Pancreas (tissue), 10 donors: ENCODE results near the gene TBC1D5. TPM values are rescaled to one million over a fixed set of nuclear protein-coding genes. Genes with fewer than 3 reads are reported as not detected.
A peak's percentile ranks its signal among the peaks of the same experiment; 100 is the strongest.
"Not testable (repeated sequence)": the region's sequence is repeated elsewhere in the genome, so short reads cannot be mapped to it uniquely, and the experiment has no call there.

ENCODE experiments used
- ATAC-seq, 4 donors: fragments of 200-7000 bp; cut with Tn5 transposase; one replicate each; pipeline versions ENCODE4 v1.8.0 to v1.9.1; 2020; ENCODE audit warnings: mild to moderate bottlenecking in 4 of 4, moderate library complexity in 4 of 4
- DNase-seq, 6 donors: peaks; one replicate each; pipeline ENCODE4 v3.0.0-alpha.2; 2020
- FAIRE-seq: peaks from 2 replicates; lab custom pipeline; 2012; peaks lifted over from hg19 to GRCh38; lab: Jason Lieb, UNC
- H3K27ac ChIP-seq, 4 donors: fragments of 200-600 bp; sonication (generic); 1 replicate in 3 of 4; 2 replicates in 1 of 4; pipeline versions ENCODE4 v1.5.0 to v1.8.0; 2020
- H3K27me3 ChIP-seq, 4 donors: fragments of 200-600 bp; one replicate each; pipeline ENCODE4 v1.8.0; 2021
- H3K36me3 ChIP-seq, 3 donors: fragments of 200-600 bp; sonication (generic) in 1 of 3; one replicate each; pipeline versions ENCODE4 v1.5.0 to v1.8.0; 2020 to 2021
- H3K4me1 ChIP-seq, 3 donors: fragments of 200-600 bp; one replicate each; pipeline ENCODE4 v1.8.0; 2021
- H3K4me3 ChIP-seq, 4 donors: fragments of 200-600 bp; sonication (generic) in 2 of 4; one replicate each; pipeline versions ENCODE4 v1.5.0 to v1.8.0; 2020 to 2021
- H3K9me3 ChIP-seq, 4 donors: fragments of 200-600 bp; one replicate each; pipeline ENCODE4 v1.8.0; 2021
- WGBS, 2 donors: extraction: QIAGEN DNeasy Blood & Tissue Kit; methylation state at CpG; one replicate each; pipeline ENCODE4 v1.1.7; 2013; 5-methylcytosine and 5-hydroxymethylcytosine counted together
- intact Hi-C, 3 donors: fragments of 100-400 bp; cut with DNase I; formaldehyde crosslinking; loops; one replicate each; pipeline versions ENCODE4 v1.11.1 to v1.14.2; 2022
- polyA plus RNA-seq, 2 donors: library from polyadenylated mRNA; stranded (reverse); fragments of 200-250 nt; gene quantifications; one replicate each; pipeline ENCODE4 v1.2.3, GENCODE V29; 2013
- total RNA-seq, 6 donors: library from RNA; stranded (reverse); fragmentation: NEBNext Ultra II Directional in 4 of 6; extraction: Animal tissue kit (Norgen Biotek cat#: 25700) in 4 of 6; gene quantifications; one replicate each; pipeline versions ENCODE4 v1.2.1 to v1.2.4, GENCODE V29; 2021 to 2023
- TF ChIP-seq, protein P1 (sequence below), 4 donors: fragments of 200-600 bp; sonication (generic) in 3 of 4; IDR thresholded peaks; one replicate each; pipeline versions ENCODE4 v1.5.0 to v1.8.0; 2021; ENCODE audit warnings: antibody characterized with exemption in 4 of 4
- donor health status: healthy with polysubstance abuse.
- donor health status: DM: no; HTN: no; CAD: no; lungs with moderate emphysema.
- donor health status: DM: no; HTN: no; CAD: no.
- donor health status: control.
- donor health status: control.
- donor health status: Bipolar disorder and iron deficiency.
- donor health status: DM: yes; HTN: yes; CAD: no.
- donor health status: DM: no; HTN: no; CAD: no.
- donor health status: DM: no; HTN: no; CAD: no.
- donor health status: DM: yes; HTN: yes; CAD: no.

Gene TBC1D5
- total and polyA plus RNA-seq, 8 donors, result 6.5 to 39.2 (median 19.9) TPM

DNA sequence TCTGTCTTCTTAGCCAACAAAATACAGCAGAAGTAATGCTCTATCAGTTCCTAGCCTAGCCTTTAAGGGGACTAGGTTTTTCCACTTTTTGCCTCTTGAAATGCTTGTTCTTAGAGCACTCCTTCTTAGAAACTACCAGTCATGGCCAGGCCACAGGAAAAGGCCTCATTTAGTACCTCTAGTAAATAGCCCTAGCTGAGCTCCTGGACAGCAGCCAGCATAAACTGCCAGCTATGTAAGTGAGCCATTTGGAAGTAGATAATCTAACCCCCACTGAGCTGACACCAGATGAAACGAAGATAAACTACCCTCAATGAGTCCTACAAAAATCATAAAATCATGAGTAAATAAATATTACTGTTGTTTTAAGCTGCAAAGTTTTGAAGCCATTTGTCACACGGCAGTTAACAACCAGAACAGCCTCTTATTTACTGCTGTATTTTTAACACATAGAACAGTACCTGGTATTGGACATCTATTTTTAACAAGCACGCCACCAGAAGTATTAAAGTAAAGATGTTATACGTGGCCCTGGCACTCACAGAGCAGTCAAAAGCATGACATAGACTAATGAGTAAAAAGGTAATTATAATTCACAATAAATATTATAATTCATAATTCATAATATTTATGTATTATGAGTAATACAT, 12.0 kb downstream of the TBC1D5 start:
- TF ChIP-seq, protein P1, sequence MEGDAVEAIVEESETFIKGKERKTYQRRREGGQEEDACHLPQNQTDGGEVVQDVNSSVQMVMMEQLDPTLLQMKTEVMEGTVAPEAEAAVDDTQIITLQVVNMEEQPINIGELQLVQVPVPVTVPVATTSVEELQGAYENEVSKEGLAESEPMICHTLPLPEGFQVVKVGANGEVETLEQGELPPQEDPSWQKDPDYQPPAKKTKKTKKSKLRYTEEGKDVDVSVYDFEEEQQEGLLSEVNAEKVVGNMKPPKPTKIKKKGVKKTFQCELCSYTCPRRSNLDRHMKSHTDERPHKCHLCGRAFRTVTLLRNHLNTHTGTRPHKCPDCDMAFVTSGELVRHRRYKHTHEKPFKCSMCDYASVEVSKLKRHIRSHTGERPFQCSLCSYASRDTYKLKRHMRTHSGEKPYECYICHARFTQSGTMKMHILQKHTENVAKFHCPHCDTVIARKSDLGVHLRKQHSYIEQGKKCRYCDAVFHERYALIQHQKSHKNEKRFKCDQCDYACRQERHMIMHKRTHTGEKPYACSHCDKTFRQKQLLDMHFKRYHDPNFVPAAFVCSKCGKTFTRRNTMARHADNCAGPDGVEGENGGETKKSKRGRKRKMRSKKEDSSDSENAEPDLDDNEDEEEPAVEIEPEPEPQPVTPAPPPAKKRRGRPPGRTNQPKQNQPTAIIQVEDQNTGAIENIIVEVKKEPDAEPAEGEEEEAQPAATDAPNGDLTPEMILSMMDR (IDR thresholded peaks at IDR 0.05), result no peak
- no peak for FAIRE-seq
- intact Hi-C loops, result no loop called here
- no peaks in the 10 kb centered on the region for H3K9me3 ChIP-seq
- WGBS, 2 donors, result 78 to 79% methylated on average over 4 of the region's 4 CpGs
- peaks cover 0 to 4% (median 0%) of the 10 kb centered on the region in 3 donors for H3K4me1 ChIP-seq
- no peaks in the 10 kb centered on the region for H3K36me3 ChIP-seq
- no peaks in the 10 kb centered on the region for H3K27me3 ChIP-seq
- H3K27ac ChIP-seq, result no peak overlapping the region
- peak in 1 of 4 donors; percentile 31 for ATAC-seq
- DNase-seq, result no peak
- no peak overlapping the region for H3K4me3 ChIP-seq

DNA sequence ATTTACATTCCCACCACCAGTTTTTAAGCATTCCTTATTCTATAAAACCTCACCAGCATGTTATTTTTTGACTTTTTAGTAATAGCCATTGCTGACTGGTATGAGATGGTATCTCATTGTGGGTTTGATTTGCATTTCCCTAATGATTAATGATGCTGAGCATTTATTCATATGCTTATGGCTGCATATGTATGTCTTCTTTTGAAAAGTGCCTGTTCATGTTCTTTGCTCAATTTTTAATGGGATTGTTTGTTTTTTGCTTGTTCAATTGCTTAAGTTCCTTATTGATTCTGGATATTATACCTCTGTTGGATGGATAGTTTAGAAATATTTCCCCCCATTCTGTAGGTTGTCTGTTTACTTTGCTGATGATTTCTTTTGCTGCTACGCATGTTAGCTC, 16.1 kb downstream of the TBC1D5 start:
- TF ChIP-seq, protein P1 (IDR thresholded peaks at IDR 0.05), result no peak
- Histone ChIP-seq H3K27ac (no peak overlapping the region), H3K4me3 (no peak overlapping the region), H3K4me1 (no peaks in the 10 kb centered on the region), H3K27me3 (no peaks in the 10 kb centered on the region), H3K36me3 (no peaks in the 10 kb centered on the region), H3K9me3 (no peaks in the 10 kb centered on the region)
- DNase-seq, result no peak
- FAIRE-seq, result no peak
- WGBS, 2 donors, result 97 to 100% methylated on average over 1 of the region's 1 CpG
- intact Hi-C loops, result no loop called here
- no peak for ATAC-seq

DNA sequence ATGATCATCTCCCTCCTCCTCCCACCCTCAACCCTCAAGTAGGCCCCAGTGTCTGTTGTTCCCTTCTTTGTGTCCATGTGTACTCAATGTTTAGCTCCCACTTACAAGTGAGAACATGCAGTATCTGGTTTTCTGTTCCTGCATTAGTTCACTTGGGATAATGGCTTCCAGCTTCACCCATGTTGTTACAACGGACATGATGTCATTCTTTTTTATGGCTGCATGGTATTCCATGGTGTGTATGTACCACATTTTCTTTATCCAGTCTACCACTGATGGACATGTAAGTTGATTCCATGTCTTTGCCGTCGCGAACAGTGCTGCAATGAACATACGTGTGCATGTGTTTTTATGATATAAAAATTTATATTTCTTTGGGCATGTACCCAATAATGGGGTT, 16.6 kb downstream of the TBC1D5 start:
- ATAC-seq, FAIRE-seq, H3K27ac ChIP-seq, H3K9me3 ChIP-seq, H3K4me3 ChIP-seq, H3K4me1 ChIP-seq, H3K36me3 ChIP-seq, H3K27me3 ChIP-seq, DNase-seq, intact Hi-C loops: not testable (repeated sequence)
- WGBS, 2 donors, result 97 to 98% methylated on average over 5 of the region's 5 CpGs

DNA sequence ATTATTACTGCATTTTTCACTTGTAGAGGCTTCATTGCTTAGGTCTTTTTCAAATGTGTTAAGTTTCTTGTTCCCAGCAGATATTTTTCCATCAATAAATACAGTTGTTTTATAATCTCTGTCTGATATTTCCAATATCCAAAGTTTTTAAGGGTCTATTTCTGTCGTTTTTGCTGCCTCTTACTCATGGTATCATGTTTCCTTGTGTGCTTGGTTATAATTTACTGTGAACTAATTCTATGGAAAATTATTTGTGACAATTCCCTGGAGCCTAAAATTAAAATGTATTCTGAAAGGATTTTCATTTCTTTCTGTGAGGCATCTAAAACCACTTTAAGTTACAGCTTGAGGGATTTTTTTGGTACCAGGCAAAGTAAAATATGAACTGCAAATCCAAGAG, 17.5 kb downstream of the TBC1D5 start:
- WGBS, 2 donors, result 85 to 86% methylated on average over 1 of the region's 1 CpG
- FAIRE-seq (no peak), ATAC-seq (no peak), DNase-seq (no peak)
- H3K27ac ChIP-seq, result no peak overlapping the region
- intact Hi-C loops, result no loop called here
- H3K27me3 ChIP-seq, result no peaks in the 10 kb centered on the region
- H3K36me3 ChIP-seq, result no peaks in the 10 kb centered on the region
- H3K4me3 ChIP-seq, result no peak overlapping the region
- TF ChIP-seq, protein P1 (IDR thresholded peaks at IDR 0.05), result no peak
- H3K4me1 ChIP-seq, result no peaks in the 10 kb centered on the region
- H3K9me3 ChIP-seq, result no peaks in the 10 kb centered on the region

DNA sequence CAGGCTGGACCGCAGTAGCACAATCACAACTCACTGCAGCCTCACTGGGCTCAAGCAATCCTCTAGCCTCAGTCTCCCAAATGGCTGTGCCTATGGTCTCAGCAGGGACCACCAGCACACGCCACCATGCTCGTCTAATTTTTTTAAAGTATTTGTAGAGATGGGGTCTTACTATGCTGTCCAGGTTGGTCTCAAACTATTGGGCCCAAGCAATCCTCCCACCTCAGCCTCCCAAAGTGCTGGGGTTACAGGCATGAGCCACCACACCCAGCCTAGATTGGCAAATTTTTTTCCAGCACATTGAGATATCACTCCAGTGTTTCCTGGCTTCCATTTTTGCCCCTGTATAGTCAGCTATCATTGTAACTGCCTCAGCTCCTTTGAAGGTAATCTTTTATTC, 18.3 kb downstream of the TBC1D5 start:
- DNase-seq (no peak), ATAC-seq (no peak), FAIRE-seq (no peak)
- H3K27me3 ChIP-seq, result no peaks in the 10 kb centered on the region
- H3K4me3 ChIP-seq, result no peak overlapping the region
- H3K36me3 ChIP-seq, result no peaks in the 10 kb centered on the region
- H3K9me3 ChIP-seq, result no peaks in the 10 kb centered on the region
- TF ChIP-seq, protein P1 (IDR thresholded peaks at IDR 0.05), result no peak
- no peaks in the 10 kb centered on the region for H3K4me1 ChIP-seq
- H3K27ac ChIP-seq, result no peak overlapping the region
- intact Hi-C loops, result no loop called here
- WGBS, 2 donors, result 97 to 98% methylated on average over 3 of the region's 3 CpGs
